H1 (cell line): ENCODE measurements around the gene PUS7L.

Experiments
- POLR2A ChIP-seq, 2 experiments: IDR thresholded peaks; 1 replicate in 1 of 2; 2 replicates in 1 of 2; pipeline ENCODE4 v1.6.1; 2011; ENCODE audit warnings: low read depth in 2 of 2, low read length in 2 of 2, mild to moderate bottlenecking in 2 of 2; ENCODE audit errors: control extremely low read depth in 1 of 2
- POLR2AphosphoS5 ChIP-seq: IDR thresholded peaks from 2 replicates; pipeline ENCODE4 v1.6.1; 2011; ENCODE audit warnings: low read depth, low read length
- TF ChIP-seq, protein P1 (sequence below), 3 experiments: IDR thresholded peaks; 1 replicate in 2 of 3; 2 replicates in 1 of 3; pipeline versions ENCODE4 v1.5.1 to v1.6.1; 2011; ENCODE audit warnings: low read length in 3 of 3, mild to moderate bottlenecking in 3 of 3, inconsistent platforms in 2 of 3, low read depth in 1 of 3, moderate library complexity in 1 of 3; ENCODE audit not compliant: insufficient read depth in 1 of 3; ENCODE audit errors: control extremely low read depth in 1 of 3

DNA sequence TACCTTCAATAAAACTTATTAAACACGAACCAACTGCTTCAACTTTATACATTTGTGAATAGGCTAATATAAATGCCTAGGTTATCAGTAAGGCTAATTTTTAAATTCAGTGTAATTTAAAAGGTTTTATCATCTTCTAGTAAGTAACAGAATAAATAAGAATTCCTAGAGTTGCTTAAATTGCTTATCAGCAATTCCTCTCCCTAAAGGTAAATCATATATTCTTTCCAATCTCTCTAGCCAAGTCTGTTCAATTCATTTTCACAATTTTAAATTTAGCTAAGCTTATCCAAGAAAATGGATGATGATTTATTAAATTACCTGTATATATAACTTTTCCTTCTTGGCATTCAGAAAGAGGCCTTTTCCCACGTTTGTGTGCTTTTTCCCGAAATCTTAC lies 4.6 kb downstream of the PUS7L start:
- TF ChIP-seq POLR2AphosphoS5 (no peak), POLR2A (IDR thresholded peaks at IDR 0.05; ENCODE audit: control extremely low read depth in 1 of 2, low read depth in 2 of 2, low read length in 2 of 2) (no peak)
- TF ChIP-seq, protein P1, sequence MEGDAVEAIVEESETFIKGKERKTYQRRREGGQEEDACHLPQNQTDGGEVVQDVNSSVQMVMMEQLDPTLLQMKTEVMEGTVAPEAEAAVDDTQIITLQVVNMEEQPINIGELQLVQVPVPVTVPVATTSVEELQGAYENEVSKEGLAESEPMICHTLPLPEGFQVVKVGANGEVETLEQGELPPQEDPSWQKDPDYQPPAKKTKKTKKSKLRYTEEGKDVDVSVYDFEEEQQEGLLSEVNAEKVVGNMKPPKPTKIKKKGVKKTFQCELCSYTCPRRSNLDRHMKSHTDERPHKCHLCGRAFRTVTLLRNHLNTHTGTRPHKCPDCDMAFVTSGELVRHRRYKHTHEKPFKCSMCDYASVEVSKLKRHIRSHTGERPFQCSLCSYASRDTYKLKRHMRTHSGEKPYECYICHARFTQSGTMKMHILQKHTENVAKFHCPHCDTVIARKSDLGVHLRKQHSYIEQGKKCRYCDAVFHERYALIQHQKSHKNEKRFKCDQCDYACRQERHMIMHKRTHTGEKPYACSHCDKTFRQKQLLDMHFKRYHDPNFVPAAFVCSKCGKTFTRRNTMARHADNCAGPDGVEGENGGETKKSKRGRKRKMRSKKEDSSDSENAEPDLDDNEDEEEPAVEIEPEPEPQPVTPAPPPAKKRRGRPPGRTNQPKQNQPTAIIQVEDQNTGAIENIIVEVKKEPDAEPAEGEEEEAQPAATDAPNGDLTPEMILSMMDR (IDR thresholded peaks at IDR 0.05; ENCODE audit: control extremely low read depth in 1 of 3, insufficient read depth in 1 of 3, low read depth in 1 of 3, low read length in 3 of 3): no peak
